Measurements from ENCODE around the gene CCDC149. TPM values are rescaled to one million over a fixed set of nuclear protein-coding genes. Genes with fewer than 3 reads are reported as not detected.

Gene CCDC149
- 31.9 TPM for total RNA-seq

GRCh38 chr4:24912252-24913118 lies at the start of gene CCDC149:
Gene CCDC149, minus strand, starts transcription at chr4:24913042. Its CDS starts 178 bp downstream, at chr4:24912864.

GRCh38 chr4:24794916-24795665 lies 117.8 kb downstream of the CCDC149 start, which contains the start of gene SOD3:
Gene SOD3, plus strand, starts transcription at chr4:24795573. Its CDS starts 3,949 bp downstream, at chr4:24799522.

Small RNA genes within 50 kb of the gene (small RNA-seq; reads per million reads assigned to genes)
- gene AC006390.1 (ENCODE audit: low replicate concordance) = not detected

Other genes starting within 250 kb of the CCDC149 start
- gene SOD3, start 117.5 kb downstream of the CCDC149 start, total RNA-seq = not detected
- 3.1 TPM for gene LGI2, start 117.9 kb upstream of the CCDC149 start, total RNA-seq
- gene SEPSECS, start 247.4 kb upstream of the CCDC149 start, total RNA-seq = 16.3 TPM